NCI-H2029 (cell line): ENCODE measurements around the gene HSBP1L1.

Source experiments
- DNase-seq: peaks from one replicate; lab custom pipeline; 2025; lab: John Stamatoyannopoulos, UW

Gene HSBP1L1

GRCh38 chr18:79964330-79965118, at the start of gene HSBP1L1:
Gene HSBP1L1 (plus strand): TSS chr18:79964643. CDS start chr18:79964736, 93 bp downstream.
- DNase-seq = no peak

- no peak for DNase-seq
Observed at GRCh38 chr18:79915161-79916127, 49.0 kb upstream of the HSBP1L1 start.

- no peak for DNase-seq
Observed at GRCh38 chr18:79916128-79916494, 48.3 kb upstream of the HSBP1L1 start.

GRCh38 chr18:79916546-79917168, 47.8 kb upstream of the HSBP1L1 start:
- DNase-seq = no peak

GRCh38 chr18:79917169-79917852, 47.1 kb upstream of the HSBP1L1 start:
- no peak for DNase-seq

GRCh38 chr18:79917853-79918614, 46.4 kb upstream of the HSBP1L1 start:
- DNase-seq = no peak

- DNase-seq = no peak
Observed at GRCh38 chr18:79918615-79919011, 45.8 kb upstream of the HSBP1L1 start.

GRCh38 chr18:79919089-79919488, 45.4 kb upstream of the HSBP1L1 start:
- DNase-seq = no peak

GRCh38 chr18:79921984-79922965, 42.2 kb upstream of the HSBP1L1 start:
- no peak for DNase-seq

- DNase-seq = no peak
Observed at GRCh38 chr18:79922971-79923411, 41.5 kb upstream of the HSBP1L1 start.

GRCh38 chr18:79923896-79924585, 40.4 kb upstream of the HSBP1L1 start:
- DNase-seq = no peak

GRCh38 chr18:79924814-79925731, 39.4 kb upstream of the HSBP1L1 start:
- no peak for DNase-seq

- DNase-seq = no peak
Observed at GRCh38 chr18:79926306-79926705, 38.1 kb upstream of the HSBP1L1 start.

- DNase-seq = no peak
Observed at GRCh38 chr18:79926715-79927606, 37.5 kb upstream of the HSBP1L1 start.

GRCh38 chr18:79927607-79928562, 36.6 kb upstream of the HSBP1L1 start:
- DNase-seq = no peak

GRCh38 chr18:79928563-79928960, 35.9 kb upstream of the HSBP1L1 start:
- no peak for DNase-seq
